ENCODE data around the gene METRN. TPM values are rescaled to one million over a fixed set of nuclear protein-coding genes. Genes with fewer than 3 reads are reported as not detected.
A peak's percentile ranks its signal among the peaks of the same experiment; 100 is the strongest.

Gene METRN
- total and polyA plus RNA-seq, 2 donors (not counting 1 experiment from before 2014, with no cell fraction given): 6.9 to 10.4 TPM

DNA sequence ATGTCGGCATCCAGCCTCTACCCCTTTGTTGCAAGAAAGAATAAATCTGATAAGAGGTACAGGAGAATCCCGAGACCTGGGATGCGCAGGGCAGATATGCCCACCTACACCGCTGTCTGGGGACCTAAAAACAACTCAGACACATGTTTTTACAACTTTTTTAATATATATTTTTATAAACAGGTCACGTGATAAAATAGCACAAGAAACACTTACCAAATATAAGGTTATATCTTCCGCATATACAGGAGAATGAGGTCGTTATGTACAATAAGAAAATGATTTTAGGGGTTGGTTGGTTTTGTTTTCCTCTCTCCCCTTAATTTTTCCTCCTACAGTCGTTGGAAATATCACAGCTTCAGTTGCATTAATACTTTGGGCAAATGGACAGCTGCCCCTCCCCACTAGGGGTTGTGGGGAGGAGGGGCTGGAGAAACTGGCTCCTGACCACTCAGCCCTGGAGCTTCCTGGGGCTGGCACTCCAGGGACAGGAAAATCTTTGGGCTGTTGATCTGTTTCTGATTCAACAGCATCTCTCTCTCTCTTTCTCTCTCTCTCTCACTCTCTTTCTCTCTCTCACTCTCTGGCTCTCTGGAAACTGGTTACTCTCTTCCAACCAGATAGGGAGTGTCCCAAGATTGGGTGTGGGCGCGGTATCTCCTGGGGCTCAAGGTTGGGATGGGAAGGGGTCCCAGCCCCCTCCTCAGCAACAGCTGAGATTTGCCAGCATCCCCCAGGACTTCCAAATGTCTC, 22.4 kb upstream of the METRN start:
- intact Hi-C loops (cut with micrococcal nuclease): no loop called here
- Histone ChIP-seq H3K9ac (ENCODE audit: low read length) (no peak overlapping the region), H3K4me2 (replicated peaks; ENCODE audit: low read depth, low read length, poor library complexity, severe bottlenecking) (no peak overlapping the region), H2AFZ (ENCODE audit: insufficient read depth, low read depth, low read length, poor library complexity, severe bottlenecking) (no peak overlapping the region), H3K4me3 (ENCODE audit: control extremely low read depth in 1 of 5, extremely low read depth in 1 of 5, insufficient read depth in 1 of 5, low read depth in 2 of 5, low read length in 4 of 5) (no peak overlapping the region), H3K4me1 (ENCODE audit: control insufficient read depth in 2 of 2, insufficient read depth in 2 of 2, low read length in 2 of 2) (peaks cover 37 to 42% of the 10 kb centered on the region in 2 donors), H3K79me2 (ENCODE audit: control insufficient read depth, insufficient read depth, low read length) (peaks cover 14% of the 10 kb centered on the region), H3K9me3 (ENCODE audit: control extremely low read depth in 1 of 3, control insufficient read depth in 2 of 3, insufficient read depth in 1 of 3, low read length in 2 of 3) (peaks cover 0 to 28% (median 0%) of the 10 kb centered on the region in 3 donors), H4K20me1 (ENCODE audit: control insufficient read depth, insufficient read depth, low read length, poor library complexity, severe bottlenecking) (peaks cover 4% of the 10 kb centered on the region), H3K36me3 (replicated peaks in 1 of 2; ENCODE audit: control extremely low read depth in 1 of 2, control insufficient read depth in 1 of 2, extremely low read depth in 1 of 2, insufficient read depth in 2 of 2, low read length in 1 of 2) (no peaks in the 10 kb centered on the region), H3K27me3 (replicated peaks in 1 of 4; ENCODE audit: control extremely low read depth in 1 of 4, control insufficient read depth in 3 of 4, insufficient read depth in 4 of 4, low read length in 3 of 4) (peaks cover 0 to 42% (median 14%) of the 10 kb centered on the region in 4 experiments), H3K27ac (ENCODE audit: low read length in 2 of 2) (no peak overlapping the region)
- TF ChIP-seq EZH2 (IDR thresholded peaks at IDR 0.05; ENCODE audit: borderline replicate concordance, insufficient read depth, low read depth, low read length, poor library complexity, severe bottlenecking): no peak
- TF ChIP-seq, protein P1, sequence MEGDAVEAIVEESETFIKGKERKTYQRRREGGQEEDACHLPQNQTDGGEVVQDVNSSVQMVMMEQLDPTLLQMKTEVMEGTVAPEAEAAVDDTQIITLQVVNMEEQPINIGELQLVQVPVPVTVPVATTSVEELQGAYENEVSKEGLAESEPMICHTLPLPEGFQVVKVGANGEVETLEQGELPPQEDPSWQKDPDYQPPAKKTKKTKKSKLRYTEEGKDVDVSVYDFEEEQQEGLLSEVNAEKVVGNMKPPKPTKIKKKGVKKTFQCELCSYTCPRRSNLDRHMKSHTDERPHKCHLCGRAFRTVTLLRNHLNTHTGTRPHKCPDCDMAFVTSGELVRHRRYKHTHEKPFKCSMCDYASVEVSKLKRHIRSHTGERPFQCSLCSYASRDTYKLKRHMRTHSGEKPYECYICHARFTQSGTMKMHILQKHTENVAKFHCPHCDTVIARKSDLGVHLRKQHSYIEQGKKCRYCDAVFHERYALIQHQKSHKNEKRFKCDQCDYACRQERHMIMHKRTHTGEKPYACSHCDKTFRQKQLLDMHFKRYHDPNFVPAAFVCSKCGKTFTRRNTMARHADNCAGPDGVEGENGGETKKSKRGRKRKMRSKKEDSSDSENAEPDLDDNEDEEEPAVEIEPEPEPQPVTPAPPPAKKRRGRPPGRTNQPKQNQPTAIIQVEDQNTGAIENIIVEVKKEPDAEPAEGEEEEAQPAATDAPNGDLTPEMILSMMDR (IDR thresholded peaks at IDR 0.05): no peak
- ChIA-PET CTCF (no interaction called here), POLR2A (no interaction called here)
- ATAC-seq (ENCODE audit: low read depth) (no peak), DNase-seq (no peak)
- H3K9me3 Mint-ChIP-seq (ENCODE audit: insufficient read depth): no peaks in the 10 kb centered on the region
- peaks cover 29% of the 10 kb centered on the region for H3K4me1 Mint-ChIP-seq
- no peak overlapping the region for H3K27ac Mint-ChIP-seq
- peaks cover 17% of the 10 kb centered on the region for H3K27me3 Mint-ChIP-seq
- no CpG with 5 or more reads among the region's 10 CpGs for WGBS (ENCODE audit: insufficient coverage)
- peak overlapping the region; percentile 55 for H3K4me3 Mint-ChIP-seq

DNA sequence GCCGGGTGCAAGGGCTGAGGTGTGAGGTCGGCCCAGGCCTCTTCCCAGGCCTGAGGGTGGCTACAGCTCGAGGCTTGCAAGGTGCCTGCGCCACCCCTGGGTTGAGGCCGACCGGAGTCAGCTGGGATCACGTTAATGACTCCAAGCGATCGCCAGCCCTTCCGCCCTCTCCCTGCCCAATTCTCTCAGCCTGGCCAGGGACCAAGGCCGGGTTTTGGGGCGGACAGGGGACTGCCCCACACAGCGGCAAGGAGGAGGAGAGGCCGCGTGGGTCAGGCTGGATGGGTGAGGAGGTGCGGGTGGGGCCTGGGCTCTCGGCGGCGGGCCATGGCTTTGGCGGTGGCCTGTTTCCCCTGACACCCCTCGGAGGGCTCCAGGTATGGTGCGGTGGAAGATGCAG, 21.6 kb upstream of the METRN start:
- H2AFZ ChIP-seq (ENCODE audit: insufficient read depth, low read depth, low read length, poor library complexity, severe bottlenecking): no peak overlapping the region

More for the DNA sequence above, 21.6 kb upstream of the METRN start:
- Histone ChIP-seq H3K36me3 (replicated peaks in 1 of 2; ENCODE audit: control extremely low read depth in 1 of 2, control insufficient read depth in 1 of 2, extremely low read depth in 1 of 2, insufficient read depth in 2 of 2, low read length in 1 of 2) (no peaks in the 10 kb centered on the region), H3K9ac (ENCODE audit: low read length) (no peak overlapping the region), H3K4me3 (ENCODE audit: control extremely low read depth in 1 of 5, extremely low read depth in 1 of 5, insufficient read depth in 1 of 5, low read depth in 2 of 5, low read length in 4 of 5) (no peak overlapping the region), H3K4me1 (ENCODE audit: control insufficient read depth in 2 of 2, insufficient read depth in 2 of 2, low read length in 2 of 2) (peaks cover 37 to 42% of the 10 kb centered on the region in 2 donors), H3K4me2 (replicated peaks; ENCODE audit: low read depth, low read length, poor library complexity, severe bottlenecking) (peak overlapping the region; percentile 96), H3K79me2 (ENCODE audit: control insufficient read depth, insufficient read depth, low read length) (peaks cover 14% of the 10 kb centered on the region), H3K9me3 (ENCODE audit: control extremely low read depth in 1 of 3, control insufficient read depth in 2 of 3, insufficient read depth in 1 of 3, low read length in 2 of 3) (peaks cover 0 to 28% (median 0%) of the 10 kb centered on the region in 3 donors), H4K20me1 (ENCODE audit: control insufficient read depth, insufficient read depth, low read length, poor library complexity, severe bottlenecking) (peaks cover 4% of the 10 kb centered on the region), H3K27me3 (replicated peaks in 1 of 4; ENCODE audit: control extremely low read depth in 1 of 4, control insufficient read depth in 3 of 4, insufficient read depth in 4 of 4, low read length in 3 of 4) (peaks cover 0 to 42% (median 15%) of the 10 kb centered on the region in 4 experiments), H3K27ac (ENCODE audit: low read length in 2 of 2) (no peak overlapping the region)
- POLR2A ChIA-PET: no interaction called here
- CTCF ChIA-PET: no interaction called here
- ATAC-seq (ENCODE audit: low read depth) (no peak), DNase-seq (no peak)
- TF ChIP-seq EZH2 (IDR thresholded peaks at IDR 0.05; ENCODE audit: borderline replicate concordance, insufficient read depth, low read depth, low read length, poor library complexity, severe bottlenecking): no peak
- TF ChIP-seq, protein P1 (IDR thresholded peaks at IDR 0.05): no peak
- H3K27ac Mint-ChIP-seq: no peak overlapping the region
- 51% methylated on average over 20 of the region's 22 CpGs for WGBS (ENCODE audit: insufficient coverage)
- H3K4me1 Mint-ChIP-seq: peaks cover 29% of the 10 kb centered on the region
- intact Hi-C loops (cut with micrococcal nuclease): no loop called here
- H3K9me3 Mint-ChIP-seq (ENCODE audit: insufficient read depth): no peaks in the 10 kb centered on the region
- H3K27me3 Mint-ChIP-seq: peaks cover 17% of the 10 kb centered on the region
- peak overlapping the region; percentile 39 for H3K4me3 Mint-ChIP-seq
